ENCODE measurements around the gene DGKZ.

The DGKZ gene

DNA sequence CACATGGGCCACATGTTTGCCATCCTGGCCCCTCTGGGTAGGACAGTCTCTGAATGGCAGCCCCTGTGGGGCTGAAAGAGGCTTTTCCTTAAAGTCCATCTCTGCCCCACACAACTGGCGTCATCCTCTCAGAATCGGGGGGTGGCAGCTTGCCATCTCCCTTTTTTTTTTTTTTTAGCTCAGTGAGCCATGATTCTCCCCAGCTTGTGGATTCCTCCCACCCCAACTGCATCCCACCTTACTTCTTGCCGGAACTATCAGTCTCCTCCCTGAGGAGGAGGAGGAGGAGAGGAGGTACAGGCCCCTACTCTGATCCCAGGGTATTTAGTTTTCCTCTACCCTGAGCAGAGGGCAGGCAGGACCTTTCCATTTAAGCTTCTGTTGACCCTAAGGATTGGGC, 3.4 kb downstream of the DGKZ start:
- no peak overlapping the region for H3K9ac ChIP-seq
- peaks cover 19% of the 10 kb centered on the region for H3K4me1 ChIP-seq (ENCODE audit: low read depth, poor library complexity, severe bottlenecking)
- H3K4me2 ChIP-seq = no peak overlapping the region
- TF ChIP-seq, protein P1, sequence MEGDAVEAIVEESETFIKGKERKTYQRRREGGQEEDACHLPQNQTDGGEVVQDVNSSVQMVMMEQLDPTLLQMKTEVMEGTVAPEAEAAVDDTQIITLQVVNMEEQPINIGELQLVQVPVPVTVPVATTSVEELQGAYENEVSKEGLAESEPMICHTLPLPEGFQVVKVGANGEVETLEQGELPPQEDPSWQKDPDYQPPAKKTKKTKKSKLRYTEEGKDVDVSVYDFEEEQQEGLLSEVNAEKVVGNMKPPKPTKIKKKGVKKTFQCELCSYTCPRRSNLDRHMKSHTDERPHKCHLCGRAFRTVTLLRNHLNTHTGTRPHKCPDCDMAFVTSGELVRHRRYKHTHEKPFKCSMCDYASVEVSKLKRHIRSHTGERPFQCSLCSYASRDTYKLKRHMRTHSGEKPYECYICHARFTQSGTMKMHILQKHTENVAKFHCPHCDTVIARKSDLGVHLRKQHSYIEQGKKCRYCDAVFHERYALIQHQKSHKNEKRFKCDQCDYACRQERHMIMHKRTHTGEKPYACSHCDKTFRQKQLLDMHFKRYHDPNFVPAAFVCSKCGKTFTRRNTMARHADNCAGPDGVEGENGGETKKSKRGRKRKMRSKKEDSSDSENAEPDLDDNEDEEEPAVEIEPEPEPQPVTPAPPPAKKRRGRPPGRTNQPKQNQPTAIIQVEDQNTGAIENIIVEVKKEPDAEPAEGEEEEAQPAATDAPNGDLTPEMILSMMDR (conservative IDR thresholded peaks at IDR 0.05; ENCODE audit: low read depth, low read length) = no peak
- no peaks in the 10 kb centered on the region; the same call in 1 of the 2 replicates for H3K27me3 ChIP-seq (ENCODE audit: insufficient read depth, low read depth)
- H4K20me1 ChIP-seq (ENCODE audit: insufficient read depth) = no peaks in the 10 kb centered on the region
- no peak overlapping the region for H3K4me3 ChIP-seq (IDR thresholded peaks at IDR 0.05; ENCODE audit: insufficient read depth, low read depth, low read length)
- H3K27ac ChIP-seq = no peak overlapping the region
- H3K79me2 ChIP-seq (ENCODE audit: insufficient read depth, low read depth) = peaks cover 32% of the 10 kb centered on the region
- no peak overlapping the region for H2AFZ ChIP-seq (ENCODE audit: low read depth)
- no peaks in the 10 kb centered on the region; the same call in 1 of the 2 replicates for H3K36me3 ChIP-seq (ENCODE audit: insufficient read depth)

DNA sequence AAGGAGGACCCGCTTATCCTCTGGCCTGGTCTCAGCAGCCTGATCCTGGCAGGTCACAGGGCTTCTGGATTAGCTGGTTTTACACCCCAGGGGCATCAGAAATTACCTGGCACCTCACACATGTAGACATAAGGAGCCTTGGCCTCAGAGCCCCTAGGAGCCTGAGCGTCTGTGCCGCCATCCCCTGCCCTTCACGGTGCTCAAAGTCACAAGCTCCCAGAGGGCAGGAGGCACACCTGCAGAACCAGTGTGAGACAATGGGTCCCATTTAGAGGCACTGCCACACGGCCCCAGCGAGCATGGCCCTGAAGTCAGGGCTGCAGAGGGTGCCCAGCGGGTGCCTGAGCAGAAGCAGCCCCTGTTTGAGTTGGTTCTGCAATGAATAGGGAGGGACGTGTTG, 3.9 kb downstream of the DGKZ start:
- H3K4me3 ChIP-seq (IDR thresholded peaks at IDR 0.05; ENCODE audit: insufficient read depth, low read depth, low read length) = no peak overlapping the region
- TF ChIP-seq, protein P1 (conservative IDR thresholded peaks at IDR 0.05; ENCODE audit: low read depth, low read length) = no peak
- H4K20me1 ChIP-seq (ENCODE audit: insufficient read depth) = no peaks in the 10 kb centered on the region
- no peak overlapping the region for H3K27ac ChIP-seq
- no peak overlapping the region for H3K4me2 ChIP-seq
- H3K9ac ChIP-seq = no peak overlapping the region
- no peak overlapping the region for H2AFZ ChIP-seq (ENCODE audit: low read depth)
- peaks cover 20% of the 10 kb centered on the region for H3K4me1 ChIP-seq (ENCODE audit: low read depth, poor library complexity, severe bottlenecking)
- H3K27me3 ChIP-seq (ENCODE audit: insufficient read depth, low read depth) = no peaks in the 10 kb centered on the region; the same call in 1 of the 2 replicates
- H3K79me2 ChIP-seq (ENCODE audit: insufficient read depth, low read depth) = peaks cover 32% of the 10 kb centered on the region
- no peaks in the 10 kb centered on the region; the same call in 1 of the 2 replicates for H3K36me3 ChIP-seq (ENCODE audit: insufficient read depth)

DNA sequence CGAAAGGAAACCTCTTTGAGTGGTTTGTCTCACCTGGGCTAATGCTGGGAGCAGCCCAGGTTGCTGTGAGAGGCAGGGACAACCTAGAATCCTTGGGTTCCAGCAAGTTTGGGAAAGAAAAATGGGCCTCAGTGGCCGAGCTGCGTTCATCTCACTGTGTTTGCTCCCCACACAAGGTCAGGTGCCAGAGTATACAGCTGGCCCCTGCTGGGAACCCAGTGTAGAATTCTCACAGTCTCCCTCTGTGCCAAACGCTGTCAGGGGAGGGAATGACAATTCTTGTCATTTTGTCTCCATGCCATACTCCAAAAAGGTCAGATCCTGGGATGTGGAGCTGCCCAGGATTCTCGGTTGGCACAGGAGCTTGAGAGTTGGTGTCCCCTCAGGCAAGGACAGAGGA, 4.3 kb downstream of the DGKZ start:
- Histone ChIP-seq H3K9ac (no peak overlapping the region), H3K27me3 (ENCODE audit: insufficient read depth, low read depth) (no peaks in the 10 kb centered on the region), H4K20me1 (ENCODE audit: insufficient read depth) (no peaks in the 10 kb centered on the region), H3K4me2 (no peak overlapping the region), H2AFZ (ENCODE audit: low read depth) (no peak overlapping the region), H3K79me2 (ENCODE audit: insufficient read depth, low read depth) (peaks cover 32% of the 10 kb centered on the region), H3K27ac (no peak overlapping the region), H3K4me1 (ENCODE audit: low read depth, poor library complexity, severe bottlenecking) (peaks cover 23% of the 10 kb centered on the region), H3K4me3 (IDR thresholded peaks at IDR 0.05; ENCODE audit: insufficient read depth, low read depth, low read length) (no peak overlapping the region), H3K36me3 (ENCODE audit: insufficient read depth) (no peaks in the 10 kb centered on the region; the same call in 1 of the 2 replicates)
- TF ChIP-seq, protein P1 (conservative IDR thresholded peaks at IDR 0.05; ENCODE audit: low read depth, low read length) = no peak

DNA sequence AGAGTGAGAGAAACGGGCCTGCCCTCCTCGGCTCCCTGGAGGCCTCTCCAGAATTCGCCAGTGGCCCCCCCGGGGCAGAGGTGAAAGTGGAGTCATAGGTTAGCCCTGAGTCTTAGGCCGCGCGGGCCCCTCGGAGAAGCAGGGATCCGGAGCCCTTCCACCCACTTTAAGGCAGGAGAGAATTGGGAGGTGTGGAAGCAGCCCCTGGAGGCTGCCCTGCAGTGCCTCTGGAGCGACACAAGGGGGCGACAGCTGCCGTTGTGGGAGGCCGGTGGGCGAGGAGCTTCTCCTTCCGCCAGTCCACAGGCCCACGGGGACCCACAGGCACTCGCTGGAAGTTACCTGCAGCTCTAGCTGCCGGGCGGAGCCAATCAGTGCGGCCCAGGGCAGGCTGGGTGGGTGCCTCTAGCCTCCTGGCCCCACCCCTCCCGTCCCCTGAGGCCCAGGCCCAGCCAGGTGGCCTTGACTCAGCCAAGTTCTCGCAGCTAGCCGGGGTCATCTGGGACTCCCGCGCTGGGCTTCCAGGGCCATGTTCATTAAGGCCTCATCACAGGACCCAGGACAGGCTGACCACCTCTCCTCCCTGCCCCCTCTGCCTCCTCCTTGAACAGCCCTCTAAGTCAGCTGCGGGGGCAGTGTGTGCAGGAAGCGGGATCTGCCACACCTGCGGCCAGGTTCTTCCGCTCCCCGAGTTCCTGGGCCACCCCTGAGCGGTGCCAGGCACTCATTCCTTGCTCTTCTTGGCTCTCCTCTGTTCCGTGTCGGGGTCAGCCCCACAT, 5.0 kb downstream of the DGKZ start:
- Histone ChIP-seq H3K4me1 (ENCODE audit: low read depth, poor library complexity, severe bottlenecking) (peaks cover 25% of the 10 kb centered on the region), H3K9ac (no peak overlapping the region), H2AFZ (ENCODE audit: low read depth) (no peak overlapping the region), H3K4me3 (IDR thresholded peaks at IDR 0.05; ENCODE audit: insufficient read depth, low read depth, low read length) (no peak overlapping the region), H3K27me3 (ENCODE audit: insufficient read depth, low read depth) (no peaks in the 10 kb centered on the region), H3K4me2 (no peak overlapping the region), H3K27ac (no peak overlapping the region), H3K36me3 (ENCODE audit: insufficient read depth) (no peaks in the 10 kb centered on the region; the same call in 1 of the 2 replicates), H3K79me2 (ENCODE audit: insufficient read depth, low read depth) (peaks cover 32% of the 10 kb centered on the region), H4K20me1 (ENCODE audit: insufficient read depth) (no peaks in the 10 kb centered on the region)
- TF ChIP-seq, protein P1 (conservative IDR thresholded peaks at IDR 0.05; ENCODE audit: low read depth, low read length) = peak; percentile 64
